Measurements from ENCODE around the gene RAP1A.

The RAP1A gene

GRCh38 chr1:111720977-111721786 is 101.6 kb downstream of the RAP1A start:
- DNase-seq, result no peak

GRCh38 chr1:111723091-111723806 is 103.7 kb downstream of the RAP1A start:
- no peak for DNase-seq

GRCh38 chr1:111723871-111724270 is 104.3 kb downstream of the RAP1A start:
- no peak for DNase-seq

- DNase-seq, result no peak
Observed at GRCh38 chr1:111725192-111725591, 105.6 kb downstream of the RAP1A start.

- DNase-seq, result no peak
Observed at GRCh38 chr1:111727056-111727455, 107.5 kb downstream of the RAP1A start.

- no peak for DNase-seq
Observed at GRCh38 chr1:111729271-111729921, 109.8 kb downstream of the RAP1A start.

- no peak for DNase-seq
Observed at GRCh38 chr1:111729946-111730681, 110.5 kb downstream of the RAP1A start.

GRCh38 chr1:111730706-111731105 is 111.1 kb downstream of the RAP1A start:
- DNase-seq, result no peak

GRCh38 chr1:111731956-111732355 is 112.4 kb downstream of the RAP1A start:
- no peak for DNase-seq

GRCh38 chr1:111732718-111733117 is 113.1 kb downstream of the RAP1A start:
- DNase-seq, result no peak

- no peak for DNase-seq
Observed at GRCh38 chr1:111733183-111733991, 113.8 kb downstream of the RAP1A start.

GRCh38 chr1:111733992-111734341 is 114.4 kb downstream of the RAP1A start:
- DNase-seq, result no peak

- DNase-seq, result no peak
Observed at GRCh38 chr1:111734426-111734825, 114.8 kb downstream of the RAP1A start.

GRCh38 chr1:111734856-111735255 is 115.3 kb downstream of the RAP1A start:
- DNase-seq, result no peak

GRCh38 chr1:111735321-111735720 is 115.7 kb downstream of the RAP1A start:
- no peak for DNase-seq

GRCh38 chr1:111735858-111736544 is 116.4 kb downstream of the RAP1A start:
- no peak for DNase-seq

- DNase-seq, result no peak
Observed at GRCh38 chr1:111736548-111737215, 117.1 kb downstream of the RAP1A start.

GRCh38 chr1:111737216-111738132 is 117.9 kb downstream of the RAP1A start:
- DNase-seq, result no peak

- no peak for DNase-seq
Observed at GRCh38 chr1:111738133-111738435, 118.5 kb downstream of the RAP1A start.

All from activated CD4-positive, alpha-beta T cell treated with anti-CD3 and anti-CD28 coated beads for 48 hours (primary cell).